ENCODE measurements around the gene HIF1A. TPM values are rescaled to one million over a fixed set of nuclear protein-coding genes. Genes with fewer than 3 reads are reported as not detected.

HIF1A gene
- polyA plus RNA-seq, 1 donor from 2014 or later: 80.8 TPM

Other genes with a start within 250 kb of the HIF1A start
- gene SNAPC1, start 66.9 kb downstream of the HIF1A start, polyA plus RNA-seq (ENCODE audit: insufficient read depth, low read depth, low replicate concordance): 3.1 TPM
- gene SYT16, start 117.2 kb downstream of the HIF1A start, polyA plus RNA-seq (ENCODE audit: insufficient read depth, low read depth, low replicate concordance): 0.68 TPM